ENCODE data around the gene SLC27A1. TPM values are rescaled to one million over a fixed set of nuclear protein-coding genes. Genes with fewer than 3 reads are reported as not detected.

SLC27A1 gene
- total and polyA plus RNA-seq, 2 experiments from 2014 or later: 3.5 to 11.6 TPM

DNA sequence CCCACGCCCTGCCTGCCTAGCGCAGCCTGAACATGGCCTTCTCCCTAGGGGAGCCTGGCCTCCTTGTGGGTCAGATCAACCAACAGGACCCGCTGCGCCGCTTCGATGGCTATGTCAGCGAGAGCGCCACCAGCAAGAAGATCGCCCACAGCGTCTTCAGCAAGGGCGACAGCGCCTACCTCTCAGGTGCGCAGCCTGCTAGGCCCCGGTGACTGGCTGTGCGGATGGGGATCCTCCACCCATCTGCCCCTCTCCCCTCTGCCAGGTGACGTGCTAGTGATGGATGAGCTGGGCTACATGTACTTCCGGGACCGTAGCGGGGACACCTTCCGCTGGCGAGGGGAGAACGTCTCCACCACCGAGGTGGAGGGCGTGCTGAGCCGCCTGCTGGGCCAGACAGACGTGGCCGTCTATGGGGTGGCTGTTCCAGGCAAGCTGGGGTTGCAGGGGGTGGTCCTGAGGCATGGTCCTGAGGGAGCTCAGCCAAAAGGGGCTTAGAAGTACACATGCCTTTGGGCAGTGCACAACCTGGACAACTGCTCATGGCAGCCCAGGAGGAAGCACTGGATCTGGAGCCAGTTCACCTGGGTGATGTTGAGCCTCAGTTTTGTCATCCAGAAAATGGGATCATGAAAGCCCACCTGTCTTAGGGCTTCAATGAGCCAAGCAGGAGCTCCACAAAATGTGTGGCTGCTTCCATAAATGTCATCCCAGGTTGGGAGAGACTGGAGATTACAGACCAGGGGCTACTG lies 30.3 kb downstream of the SLC27A1 start:
- H3K4me2 ChIP-seq: peak overlapping the region; percentile 40; the same call in 1 of the 2 replicates
- no peak overlapping the region for H3K27ac ChIP-seq (ENCODE audit: low read depth)
- TF ChIP-seq ZNF331 (CRISPR knock-in tag; IDR thresholded peaks at IDR 0.05; ENCODE audit: low read depth) (no peak), POLR2AphosphoS5 (IDR thresholded peaks at IDR 0.05; ENCODE audit: low read depth) (no peak), CTCF (conservative IDR thresholded peaks at IDR 0.05; ENCODE audit: low read depth in 2 of 2) (no peak)

GRCh38 chr19:17503240-17503639 lies 32.9 kb downstream of the SLC27A1 start:
- H2AFZ ChIP-seq: no peak overlapping the region
- Mint-ChIP-seq H3K27ac (no peak overlapping the region), H3K9me3 (no peaks in the 10 kb centered on the region), H3K27me3 (ENCODE audit: insufficient read depth, low read depth, poor library complexity) (peaks cover 9% of the 10 kb centered on the region), H3K4me1 (peaks cover 14% of the 10 kb centered on the region), H3K36me3 (ENCODE audit: low read depth) (no peaks in the 10 kb centered on the region), H3K4me3 (no peak overlapping the region)
- H3F3A ChIP-seq (replicated peaks; ENCODE audit: low read depth): 0 out of 2 replicates have a peak, but pooled peaks cover under 1% of the 10 kb centered on the region
- ATAC-seq: no peak
- H3K9me2 ChIP-seq (ENCODE audit: insufficient read depth): no peaks in the 10 kb centered on the region
- H3K27ac ChIP-seq (ENCODE audit: low read depth): no peak overlapping the region
- H4K20me1 ChIP-seq (replicated peaks; ENCODE audit: insufficient read depth): no peaks in the 10 kb centered on the region
- no peaks in the 10 kb centered on the region for H3K36me3 ChIP-seq (ENCODE audit: insufficient read depth)
- DNase-seq (ENCODE audit: low spot score): no peak
- H3K4me1 ChIP-seq (ENCODE audit: insufficient read depth): peaks cover 13% of the 10 kb centered on the region
- no peak overlapping the region for H3K4me3 ChIP-seq
- H3K79me2 ChIP-seq (replicated peaks; ENCODE audit: insufficient read depth): no peaks in the 10 kb centered on the region
- H3K4me2 ChIP-seq: no peak overlapping the region
- no peaks in the 10 kb centered on the region for H3K27me3 ChIP-seq (ENCODE audit: insufficient read depth)
- TF ChIP-seq REST (IDR thresholded peaks at IDR 0.05; ENCODE audit: unreplicated experiment) (no peak), ZNF114 (CRISPR knock-in tag; IDR thresholded peaks at IDR 0.05) (no peak), CREB1 (CRISPR knock-in tag; IDR thresholded peaks at IDR 0.05; ENCODE audit: low read depth) (no peak), ETS1 (IDR thresholded peaks at IDR 0.05) (no peak)
- TF ChIP-seq, protein P1, sequence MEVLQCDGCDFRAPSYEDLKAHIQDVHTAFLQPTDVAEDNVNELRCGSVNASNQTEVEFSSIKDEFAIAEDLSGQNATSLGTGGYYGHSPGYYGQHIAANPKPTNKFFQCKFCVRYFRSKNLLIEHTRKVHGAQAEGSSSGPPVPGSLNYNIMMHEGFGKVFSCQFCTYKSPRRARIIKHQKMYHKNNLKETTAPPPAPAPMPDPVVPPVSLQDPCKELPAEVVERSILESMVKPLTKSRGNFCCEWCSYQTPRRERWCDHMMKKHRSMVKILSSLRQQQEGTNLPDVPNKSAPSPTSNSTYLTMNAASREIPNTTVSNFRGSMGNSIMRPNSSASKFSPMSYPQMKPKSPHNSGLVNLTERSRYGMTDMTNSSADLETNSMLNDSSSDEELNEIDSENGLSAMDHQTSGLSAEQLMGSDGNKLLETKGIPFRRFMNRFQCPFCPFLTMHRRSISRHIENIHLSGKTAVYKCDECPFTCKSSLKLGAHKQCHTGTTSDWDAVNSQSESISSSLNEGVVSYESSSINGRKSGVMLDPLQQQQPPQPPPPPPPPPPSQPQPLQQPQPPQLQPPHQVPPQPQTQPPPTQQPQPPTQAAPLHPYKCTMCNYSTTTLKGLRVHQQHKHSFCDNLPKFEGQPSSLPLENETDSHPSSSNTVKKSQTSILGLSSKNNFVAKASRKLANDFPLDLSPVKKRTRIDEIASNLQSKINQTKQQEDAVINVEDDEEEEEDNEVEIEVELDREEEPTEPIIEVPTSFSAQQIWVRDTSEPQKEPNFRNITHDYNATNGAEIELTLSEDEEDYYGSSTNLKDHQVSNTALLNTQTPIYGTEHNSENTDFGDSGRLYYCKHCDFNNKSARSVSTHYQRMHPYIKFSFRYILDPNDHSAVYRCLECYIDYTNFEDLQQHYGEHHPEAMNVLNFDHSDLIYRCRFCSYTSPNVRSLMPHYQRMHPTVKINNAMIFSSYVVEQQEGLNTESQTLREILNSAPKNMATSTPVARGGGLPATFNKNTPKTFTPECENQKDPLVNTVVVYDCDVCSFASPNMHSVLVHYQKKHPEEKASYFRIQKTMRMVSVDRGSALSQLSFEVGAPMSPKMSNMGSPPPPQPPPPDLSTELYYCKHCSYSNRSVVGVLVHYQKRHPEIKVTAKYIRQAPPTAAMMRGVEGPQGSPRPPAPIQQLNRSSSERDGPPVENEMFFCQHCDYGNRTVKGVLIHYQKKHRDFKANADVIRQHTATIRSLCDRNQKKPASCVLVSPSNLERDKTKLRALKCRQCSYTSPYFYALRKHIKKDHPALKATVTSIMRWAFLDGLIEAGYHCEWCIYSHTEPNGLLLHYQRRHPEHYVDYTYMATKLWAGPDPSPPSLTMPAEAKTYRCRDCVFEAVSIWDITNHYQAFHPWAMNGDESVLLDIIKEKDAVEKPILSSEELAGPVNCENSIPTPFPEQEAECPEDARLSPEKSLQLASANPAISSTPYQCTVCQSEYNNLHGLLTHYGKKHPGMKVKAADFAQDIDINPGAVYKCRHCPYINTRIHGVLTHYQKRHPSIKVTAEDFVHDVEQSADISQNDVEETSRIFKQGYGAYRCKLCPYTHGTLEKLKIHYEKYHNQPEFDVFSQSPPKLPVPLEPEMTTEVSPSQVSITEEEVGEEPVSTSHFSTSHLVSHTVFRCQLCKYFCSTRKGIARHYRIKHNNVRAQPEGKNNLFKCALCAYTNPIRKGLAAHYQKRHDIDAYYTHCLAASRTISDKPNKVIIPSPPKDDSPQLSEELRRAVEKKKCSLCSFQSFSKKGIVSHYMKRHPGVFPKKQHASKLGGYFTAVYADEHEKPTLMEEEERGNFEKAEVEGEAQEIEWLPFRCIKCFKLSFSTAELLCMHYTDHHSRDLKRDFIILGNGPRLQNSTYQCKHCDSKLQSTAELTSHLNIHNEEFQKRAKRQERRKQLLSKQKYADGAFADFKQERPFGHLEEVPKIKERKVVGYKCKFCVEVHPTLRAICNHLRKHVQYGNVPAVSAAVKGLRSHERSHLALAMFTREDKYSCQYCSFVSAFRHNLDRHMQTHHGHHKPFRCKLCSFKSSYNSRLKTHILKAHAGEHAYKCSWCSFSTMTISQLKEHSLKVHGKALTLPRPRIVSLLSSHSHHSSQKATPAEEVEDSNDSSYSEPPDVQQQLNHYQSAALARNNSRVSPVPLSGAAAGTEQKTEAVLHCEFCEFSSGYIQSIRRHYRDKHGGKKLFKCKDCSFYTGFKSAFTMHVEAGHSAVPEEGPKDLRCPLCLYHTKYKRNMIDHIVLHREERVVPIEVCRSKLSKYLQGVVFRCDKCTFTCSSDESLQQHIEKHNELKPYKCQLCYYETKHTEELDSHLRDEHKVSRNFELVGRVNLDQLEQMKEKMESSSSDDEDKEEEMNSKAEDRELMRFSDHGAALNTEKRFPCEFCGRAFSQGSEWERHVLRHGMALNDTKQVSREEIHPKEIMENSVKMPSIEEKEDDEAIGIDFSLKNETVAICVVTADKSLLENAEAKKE (CRISPR knock-in tag; IDR thresholded peaks at IDR 0.05): no peak

More for the DNA sequence above, 30.3 kb downstream of the SLC27A1 start:
- ATAC-seq (no peak), DNase-seq (ENCODE audit: low spot score) (no peak)
- Histone ChIP-seq H2AFZ (no peak overlapping the region), H4K20me1 (replicated peaks; ENCODE audit: insufficient read depth) (no peaks in the 10 kb centered on the region), H3K36me3 (ENCODE audit: insufficient read depth) (no peaks in the 10 kb centered on the region), H3K79me2 (replicated peaks; ENCODE audit: insufficient read depth) (no peaks in the 10 kb centered on the region), H3K27me3 (ENCODE audit: insufficient read depth) (peaks cover 6% of the 10 kb centered on the region; the same call in 1 of the 2 replicates), H3K4me1 (ENCODE audit: insufficient read depth) (peaks cover 13% of the 10 kb centered on the region), H3K4me3 (no peak overlapping the region), H3K9me2 (ENCODE audit: insufficient read depth) (no peaks in the 10 kb centered on the region), H3F3A (replicated peaks; ENCODE audit: low read depth) (peaks cover 14% of the 10 kb centered on the region)
- Mint-ChIP-seq H3K27ac (no peak overlapping the region), H3K4me1 (peaks cover 24% of the 10 kb centered on the region), H3K4me3 (no peak overlapping the region), H3K9me3 (no peaks in the 10 kb centered on the region; the same call in 2 of the 3 replicates), H3K27me3 (ENCODE audit: insufficient read depth, low read depth, poor library complexity) (peaks cover 19% of the 10 kb centered on the region), H3K36me3 (ENCODE audit: low read depth) (no peaks in the 10 kb centered on the region)
